DMS 273 treated with DMSO at 0.1 percent for 48 hours (cell line): ENCODE results near the gene GPC5.
"Not testable (repeated sequence)": the region's sequence is repeated elsewhere in the genome, so short reads cannot be mapped to it uniquely, and the experiment has no call there.

ENCODE experiments used
- DNase-seq: peaks from one replicate; lab custom pipeline; 2025; lab: John Stamatoyannopoulos, UW

Gene GPC5

DNA sequence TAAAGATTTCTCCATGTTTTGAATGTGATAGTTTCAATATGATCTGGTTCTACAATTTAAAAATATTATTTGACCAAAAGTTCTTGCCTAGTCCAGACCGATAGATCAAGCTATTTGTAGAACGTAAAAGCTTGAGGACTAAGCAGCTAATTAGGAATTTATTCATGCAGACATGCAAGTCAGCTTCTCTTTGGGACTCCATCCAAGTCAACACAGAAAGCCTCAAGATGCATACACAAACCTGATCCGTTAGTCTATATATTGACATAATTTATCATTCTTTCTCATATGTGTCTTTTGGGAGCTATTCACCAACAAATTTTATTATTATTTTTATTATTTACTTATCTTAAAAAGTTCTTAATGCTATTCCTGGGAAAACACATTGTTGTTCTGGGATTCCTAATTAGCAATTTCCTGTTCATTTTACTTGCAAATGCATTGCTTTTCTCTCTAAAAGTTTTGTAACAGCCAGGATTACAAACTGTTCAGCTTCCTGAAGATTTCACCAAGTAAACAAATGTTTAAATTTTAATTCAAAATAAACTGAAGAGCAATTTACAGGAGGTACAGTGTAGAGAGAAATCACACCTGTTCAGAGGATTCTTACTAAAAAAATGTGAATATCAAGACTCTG lies 375.3 kb downstream of the GPC5 start:
- no peak for DNase-seq

DNA sequence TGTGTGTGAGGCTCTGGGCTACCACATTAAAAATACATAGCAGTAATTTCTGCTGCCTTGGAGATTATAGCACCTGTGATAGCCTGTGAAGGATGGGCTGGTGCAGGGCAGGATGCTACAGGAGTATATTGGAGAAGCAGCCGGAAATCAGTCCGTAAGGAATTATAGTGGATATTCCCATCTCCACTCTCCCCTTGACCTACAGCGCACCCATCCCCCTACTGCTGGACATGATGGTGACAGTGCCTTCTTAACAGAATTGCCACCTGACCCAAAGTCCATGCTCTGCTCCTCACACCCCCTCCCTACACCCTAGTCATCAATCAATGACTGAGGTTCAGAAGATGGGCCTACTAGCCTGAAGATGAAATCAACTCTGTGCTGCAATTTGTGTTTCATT lies 376.0 kb downstream of the GPC5 start:
- no peak for DNase-seq

DNA sequence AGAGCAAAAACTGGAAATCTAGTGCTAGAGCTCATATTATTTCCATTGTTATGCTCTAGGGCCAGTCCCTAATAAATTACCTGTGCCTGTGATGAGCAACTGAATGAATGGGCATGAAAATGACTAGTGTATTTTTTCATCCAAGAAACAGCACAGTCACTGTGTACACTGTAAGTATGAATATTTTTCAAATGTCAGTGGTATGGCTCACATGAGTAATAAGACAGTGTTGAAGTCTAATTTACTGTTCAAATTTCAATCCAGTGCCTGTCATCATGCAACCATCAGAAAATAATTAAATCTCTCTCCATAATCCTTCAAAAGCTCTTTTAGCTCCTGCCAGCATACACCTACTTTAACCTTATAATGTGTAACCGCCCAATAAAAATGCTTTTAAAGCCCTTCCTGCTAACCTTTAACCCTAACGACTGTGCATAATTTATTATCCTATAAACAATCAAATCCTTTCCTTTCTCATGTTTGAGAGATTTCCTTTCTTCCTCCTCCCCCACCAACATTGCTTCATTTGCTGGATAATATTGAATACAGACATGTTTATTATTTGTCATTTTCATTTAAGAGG lies 378.3 kb downstream of the GPC5 start:
- no peak for DNase-seq

DNA sequence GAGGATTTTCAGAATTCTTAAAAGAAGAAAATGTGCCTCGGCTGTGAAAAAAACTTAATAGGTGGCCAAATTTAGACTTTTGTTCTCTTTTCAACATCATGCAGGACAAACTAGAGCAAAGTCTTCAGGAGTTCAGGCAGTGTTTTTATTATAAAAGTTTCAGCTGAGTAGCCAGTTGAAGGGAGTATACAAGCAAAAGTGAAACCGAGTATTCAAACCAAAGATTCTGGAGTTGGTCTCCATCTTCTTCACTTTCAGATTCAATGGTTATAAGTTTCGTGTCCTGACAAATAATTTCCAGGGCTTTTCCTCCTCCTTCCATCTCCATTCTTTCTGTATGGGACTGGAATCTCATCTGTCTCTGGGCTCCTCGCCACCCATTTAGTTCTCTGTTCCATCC lies 379.7 kb downstream of the GPC5 start:
- no peak for DNase-seq

DNA sequence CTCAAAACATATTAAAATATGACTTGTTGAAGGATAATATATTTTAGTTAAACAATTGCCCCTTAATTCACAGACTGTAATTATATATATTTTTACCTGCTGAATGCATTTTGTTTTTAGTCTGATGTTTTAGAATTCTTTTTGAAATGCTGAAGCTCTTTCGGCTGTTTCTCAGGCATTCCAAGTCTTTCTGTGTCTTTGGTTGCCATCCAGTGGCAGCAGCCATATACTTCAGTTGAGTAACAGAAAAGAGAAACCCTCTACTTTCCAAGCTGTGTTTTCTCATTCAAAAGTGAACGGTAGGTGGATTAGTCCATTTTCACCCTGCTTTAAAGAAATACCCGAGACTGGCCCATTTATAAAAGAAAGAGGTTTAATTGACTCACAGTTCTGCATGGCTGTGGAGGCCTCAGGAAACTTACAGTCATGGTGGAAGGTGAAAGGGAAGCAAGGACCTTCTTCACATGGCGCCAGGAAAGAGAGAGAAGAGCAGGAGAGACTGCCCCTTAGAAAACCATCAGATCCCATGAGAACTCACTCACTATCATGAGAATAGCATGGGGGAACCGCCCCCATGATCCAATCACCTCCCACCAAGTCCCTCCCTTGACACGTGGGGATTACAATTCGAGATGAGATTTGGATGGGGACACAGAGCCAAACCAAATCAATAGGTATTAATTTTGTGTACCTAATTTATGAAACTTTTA lies 383.7 kb downstream of the GPC5 start:
- not testable (repeated sequence) for DNase-seq

DNA sequence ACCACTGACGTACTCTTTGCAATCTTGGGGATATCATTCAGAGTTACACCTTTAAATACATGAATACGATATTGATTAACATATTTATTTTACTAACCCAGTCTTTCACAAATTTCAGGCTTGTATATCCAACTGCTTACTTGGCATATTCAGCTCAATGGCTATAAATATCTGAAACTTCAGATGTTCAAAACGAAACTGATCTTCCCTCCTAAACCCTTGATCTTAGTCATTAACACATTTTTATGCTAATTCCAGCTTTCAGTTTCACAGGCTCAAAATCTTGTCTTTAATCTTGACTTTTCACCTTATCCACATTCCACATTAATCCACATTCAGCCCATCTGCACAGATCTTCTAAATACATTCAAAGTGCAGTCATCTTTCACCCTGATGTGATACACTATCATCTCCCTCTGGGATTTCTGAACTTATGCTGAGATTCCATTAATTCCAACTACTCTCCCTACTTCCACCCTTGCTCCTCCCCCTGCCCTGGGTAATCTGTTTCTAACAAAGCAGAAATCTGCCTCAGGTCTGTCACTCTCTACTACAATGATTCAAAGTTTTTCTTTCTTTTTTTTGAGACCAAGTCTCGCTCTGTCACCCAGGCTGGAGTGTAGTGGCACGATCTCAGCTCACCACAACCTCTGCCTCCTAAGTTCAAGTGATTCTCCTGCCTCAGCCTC lies 387.2 kb downstream of the GPC5 start:
- DNase-seq = no peak

DNA sequence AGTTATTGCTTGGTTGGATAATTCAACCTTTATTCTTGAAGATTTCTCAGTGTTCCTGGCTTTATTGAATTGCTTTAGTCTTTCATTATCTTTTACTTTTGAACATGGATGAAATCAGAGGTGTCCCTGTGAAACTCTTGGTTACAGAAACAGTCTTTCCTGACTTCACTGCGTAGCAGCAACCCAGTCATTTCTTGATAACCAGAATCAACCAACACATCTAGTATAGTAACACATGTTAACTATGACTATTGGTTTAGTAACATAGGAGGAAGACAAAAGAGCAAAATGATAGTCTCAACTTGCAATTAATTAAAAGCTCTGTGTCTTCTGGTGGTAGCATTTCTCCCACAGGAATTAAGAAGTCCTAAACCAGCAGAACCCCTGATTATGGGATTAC lies 393.6 kb downstream of the GPC5 start:
- DNase-seq = no peak

DNA sequence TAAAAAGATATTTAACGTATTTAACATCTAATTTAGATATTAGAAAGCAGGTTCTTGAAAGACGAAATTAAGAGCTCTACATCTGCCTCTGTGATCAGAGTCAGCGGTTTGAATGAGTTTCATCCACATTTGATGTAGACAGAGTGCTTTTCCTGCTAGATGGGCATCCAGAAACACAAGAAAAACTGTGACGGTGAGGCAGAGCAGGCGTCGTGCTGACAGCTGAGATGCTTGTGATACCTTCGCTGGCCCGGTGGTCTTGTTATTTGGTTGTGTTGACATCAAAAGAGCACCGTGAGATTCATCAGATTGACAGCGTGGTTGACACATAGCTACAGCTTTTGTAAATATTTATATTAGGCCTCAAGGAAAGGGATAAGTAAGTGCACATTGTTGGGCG lies 399.1 kb downstream of the GPC5 start:
- DNase-seq = no peak

DNA sequence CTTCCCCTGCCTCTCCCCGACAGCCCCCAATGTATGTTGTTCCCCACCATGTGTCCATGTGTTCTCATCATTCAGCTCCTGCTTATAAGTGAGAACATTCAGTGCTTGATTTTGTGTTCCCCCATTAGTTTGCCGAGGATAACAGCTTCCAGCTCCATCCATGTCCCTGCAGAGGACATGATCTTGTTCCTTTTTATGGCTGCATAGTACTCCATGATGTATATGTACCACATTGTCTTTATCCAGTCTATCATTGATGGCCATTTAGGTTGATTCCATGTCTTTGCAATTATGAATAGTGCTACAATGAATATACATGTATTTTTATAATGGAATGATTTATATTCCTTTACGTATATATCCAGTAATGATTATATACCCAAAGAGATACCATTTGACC lies 399.9 kb downstream of the GPC5 start:
- not testable (repeated sequence) for DNase-seq

DNA sequence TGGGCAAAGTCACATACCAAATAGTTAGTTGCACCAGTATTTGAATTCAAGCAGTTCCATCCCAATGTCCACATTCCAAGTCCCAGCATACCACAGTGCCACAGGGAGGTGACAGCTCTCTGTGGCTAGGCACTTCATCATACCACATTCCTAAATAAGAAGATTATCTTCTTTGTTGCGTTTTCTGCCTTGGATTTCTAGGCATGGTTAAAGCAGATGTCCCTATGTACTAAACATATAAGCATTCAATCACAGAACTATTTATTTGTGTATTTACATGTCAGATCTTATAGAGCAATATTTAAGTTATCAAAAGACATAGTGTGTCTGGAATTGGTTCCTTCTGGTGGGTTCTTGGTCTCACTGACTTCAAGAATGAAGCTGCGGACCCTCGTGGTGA lies 403.4 kb downstream of the GPC5 start:
- DNase-seq = not testable (repeated sequence)

DNA sequence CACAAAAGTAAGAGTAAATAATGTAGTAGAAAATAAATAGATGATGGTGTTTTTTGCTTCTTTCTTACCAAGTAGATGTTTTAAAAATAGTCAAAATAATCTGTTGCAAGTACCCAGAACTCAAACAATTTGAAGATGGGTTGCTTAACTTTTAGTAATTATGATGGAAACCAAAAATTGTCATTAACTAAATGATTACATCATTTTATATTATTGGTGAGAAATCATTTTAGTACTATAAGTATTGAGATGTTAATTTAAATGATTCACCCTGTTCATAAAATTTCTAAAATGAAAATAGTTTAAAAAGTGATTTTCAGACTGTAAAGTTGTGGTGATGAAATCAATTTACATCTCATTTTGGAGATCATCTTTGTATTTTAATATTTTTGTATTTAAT lies 404.5 kb downstream of the GPC5 start:
- no peak for DNase-seq

DNA sequence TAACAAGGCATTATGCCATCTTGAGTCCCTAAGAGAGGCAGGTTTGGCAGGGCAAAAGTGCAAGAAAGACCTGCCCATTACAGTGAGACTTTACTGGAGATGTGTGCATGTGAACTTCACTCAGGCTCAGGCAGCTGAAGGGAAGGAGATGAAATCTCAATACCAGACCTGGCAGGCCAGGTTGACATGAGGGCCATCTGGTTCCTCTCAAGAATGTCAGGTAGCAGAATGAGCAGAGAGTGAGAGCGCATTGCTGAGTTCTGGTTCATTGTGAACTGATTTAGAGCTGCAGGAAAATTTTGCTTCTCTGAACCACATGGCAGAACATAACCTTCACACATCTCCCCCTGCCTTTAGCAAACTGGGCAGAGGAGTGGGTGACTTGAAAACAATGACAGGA lies 406.3 kb downstream of the GPC5 start:
- DNase-seq = no peak

DNA sequence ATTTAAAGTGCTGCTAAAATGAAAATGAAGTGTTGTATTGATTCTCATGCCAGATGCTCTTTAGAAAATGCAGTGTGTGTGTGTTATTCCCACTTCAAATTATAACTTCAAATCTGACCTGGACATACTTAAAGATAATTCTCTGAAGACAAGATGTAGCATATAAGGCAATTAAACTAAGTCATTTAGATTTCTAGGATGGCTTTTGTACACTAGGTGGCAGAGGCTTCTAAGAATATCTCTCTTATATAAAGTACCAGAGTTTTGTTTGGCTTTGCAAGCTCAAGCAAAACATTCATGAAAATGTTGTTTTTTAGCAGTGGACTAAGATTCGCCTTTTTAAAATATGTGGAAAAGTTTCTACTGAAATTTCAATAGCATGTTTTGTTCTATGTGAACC lies 407.2 kb downstream of the GPC5 start:
- no peak for DNase-seq

DNA sequence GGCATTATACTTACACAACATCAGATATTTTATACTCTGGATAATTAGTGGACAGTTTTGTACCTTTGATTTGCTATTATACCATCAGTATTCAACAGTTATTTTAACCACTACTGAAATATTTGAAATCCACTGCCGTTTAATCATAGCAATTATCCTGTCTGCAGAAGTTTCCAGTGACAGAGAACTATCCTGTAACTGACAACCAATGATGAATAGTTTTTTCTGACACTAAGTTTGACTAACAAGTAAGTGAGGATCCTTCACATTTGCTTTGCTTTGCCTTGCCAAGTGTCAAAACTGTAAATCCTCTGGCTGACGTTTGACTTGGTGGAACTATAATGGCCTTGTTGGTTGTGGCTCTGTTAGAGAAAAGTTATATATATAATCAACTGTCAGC lies 410.7 kb downstream of the GPC5 start:
- DNase-seq = no peak

DNA sequence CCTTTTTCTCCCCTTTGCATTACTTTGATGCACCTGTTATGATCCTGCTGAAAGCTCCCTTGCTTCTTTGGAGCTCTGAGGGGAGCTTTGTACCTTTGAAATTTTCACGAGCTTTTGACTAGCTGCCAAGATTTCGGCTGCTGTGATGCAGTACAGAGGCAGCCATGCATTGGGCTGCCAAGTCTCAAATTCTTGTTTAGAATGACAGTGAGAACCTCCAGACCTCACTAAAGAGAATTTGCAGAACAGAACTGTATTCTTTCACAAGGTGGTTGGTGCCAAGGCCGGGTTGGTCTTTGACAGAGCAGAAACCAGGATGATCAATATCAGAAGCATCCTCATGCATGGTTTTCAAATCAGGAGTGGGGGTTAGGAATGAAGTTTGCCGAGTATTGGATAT lies 414.8 kb downstream of the GPC5 start:
- DNase-seq = no peak

DNA sequence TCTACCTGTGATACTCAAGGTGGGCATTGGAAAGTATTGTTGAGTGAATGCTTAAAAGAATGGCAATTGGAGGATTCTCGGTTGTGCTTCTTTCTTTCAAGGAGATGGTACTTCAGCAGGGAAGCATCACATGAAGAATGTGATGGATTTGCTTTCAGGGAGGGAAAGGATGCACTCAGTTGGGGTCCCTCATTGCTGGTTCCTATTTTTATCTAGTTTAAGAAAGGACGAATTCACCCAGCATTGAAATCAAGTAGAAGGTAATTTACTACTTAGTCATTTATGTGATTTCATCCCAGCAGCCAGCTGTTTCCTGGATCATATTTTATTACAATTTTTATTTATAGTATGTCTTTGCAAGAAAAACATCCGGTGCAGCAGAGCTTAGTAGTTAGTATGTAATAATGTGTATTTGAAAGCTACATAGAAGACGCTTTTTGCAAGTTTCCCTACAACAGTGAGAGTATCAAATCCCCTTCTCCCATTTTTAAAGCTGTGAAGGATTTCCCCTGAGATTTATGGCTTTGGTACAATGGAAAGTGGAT lies 417.9 kb downstream of the GPC5 start:
- DNase-seq = no peak

DNA sequence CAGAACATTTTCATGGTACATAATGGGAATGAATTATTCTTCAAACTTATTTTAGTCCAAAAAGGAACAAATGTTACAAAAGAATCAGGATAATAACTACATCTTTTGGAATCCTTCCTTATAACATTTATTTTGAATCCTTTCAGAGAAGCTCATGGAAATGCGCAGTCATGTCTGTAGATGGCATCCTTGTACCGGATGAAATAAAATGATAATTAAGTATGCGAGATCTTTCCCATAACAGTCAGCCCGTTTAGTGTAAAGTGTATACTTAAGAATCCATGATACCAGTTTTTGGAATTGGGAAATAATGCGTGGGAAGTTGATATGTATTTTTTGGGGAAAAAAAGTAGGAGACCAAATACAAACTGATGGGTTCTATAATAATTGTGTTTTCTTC lies 418.8 kb downstream of the GPC5 start:
- peak; percentile 0 for DNase-seq

DNA sequence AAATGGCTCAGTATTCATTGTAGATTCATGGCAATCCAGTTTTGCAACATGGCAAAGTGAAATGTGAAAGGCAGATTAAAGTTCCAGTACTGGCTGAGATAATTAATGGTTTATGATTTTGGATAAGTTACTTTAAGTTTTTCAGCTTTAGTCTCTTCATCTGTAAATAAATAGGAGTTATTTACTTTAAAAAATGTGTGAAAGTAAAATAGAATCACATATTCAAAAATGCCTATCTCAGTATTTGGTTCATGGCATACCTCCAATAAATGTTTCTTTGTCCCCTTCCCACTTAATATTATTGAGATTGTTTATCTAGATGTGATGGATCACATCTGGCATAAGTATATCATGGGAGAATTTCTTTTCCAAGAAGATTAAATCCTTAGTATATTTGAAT lies 426.0 kb downstream of the GPC5 start:
- DNase-seq = no peak

DNA sequence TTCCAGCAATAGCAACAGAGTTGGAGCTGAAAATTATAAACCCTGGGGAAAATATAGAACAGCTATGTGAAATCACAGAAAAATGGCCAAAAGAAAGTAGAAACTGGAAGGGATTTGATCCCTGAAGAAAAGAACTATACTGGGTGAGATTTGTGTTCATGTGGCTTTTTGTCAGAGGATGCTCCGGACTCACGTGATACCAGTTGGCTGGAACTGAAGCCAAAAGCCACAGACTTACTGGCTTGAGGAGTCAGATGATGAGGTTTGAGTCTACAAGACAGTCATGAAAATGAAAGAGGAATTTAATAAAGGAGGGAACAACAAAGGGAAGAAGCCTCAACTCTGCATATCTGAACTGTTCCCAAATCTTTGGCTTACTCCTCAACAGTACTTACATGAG lies 427.1 kb downstream of the GPC5 start:
- no peak for DNase-seq

DNA sequence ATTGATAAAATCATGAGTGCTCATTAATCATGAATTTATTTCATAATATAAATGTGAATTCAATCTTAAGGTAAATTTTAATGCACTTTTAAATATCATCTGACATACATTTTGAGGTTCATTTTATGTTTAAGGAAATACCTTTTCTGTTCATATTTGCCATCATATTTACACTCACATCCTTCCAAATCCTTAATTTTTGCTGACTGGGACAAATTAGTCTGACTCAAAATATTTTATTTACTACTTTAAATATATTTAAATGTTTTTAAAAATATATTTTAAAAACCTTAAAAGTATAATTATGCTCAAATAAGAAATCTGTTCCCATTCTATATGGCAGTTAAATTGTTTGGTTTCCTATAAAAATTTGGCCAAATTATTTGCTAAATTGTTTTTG lies 438.1 kb downstream of the GPC5 start:
- no peak for DNase-seq

DNA sequence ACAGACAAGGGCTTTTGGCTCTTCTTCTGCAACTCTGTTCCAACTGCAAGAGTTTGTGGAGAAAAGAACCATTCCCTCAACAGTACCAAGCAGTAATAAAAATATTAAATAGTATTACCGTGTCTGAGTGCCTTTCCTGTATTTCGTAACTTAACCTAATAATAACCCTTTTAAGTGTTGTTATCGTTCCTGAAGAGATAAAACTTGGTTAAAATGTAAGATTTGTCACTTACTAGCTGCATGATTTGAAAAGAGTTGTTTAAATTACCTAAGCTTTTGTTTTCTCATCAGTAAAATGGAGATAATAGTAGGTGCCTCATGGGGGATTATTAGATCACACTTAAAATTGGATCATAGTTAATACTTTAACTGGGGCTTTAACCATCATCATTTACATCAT lies 447.2 kb downstream of the GPC5 start:
- DNase-seq = no peak

DNA sequence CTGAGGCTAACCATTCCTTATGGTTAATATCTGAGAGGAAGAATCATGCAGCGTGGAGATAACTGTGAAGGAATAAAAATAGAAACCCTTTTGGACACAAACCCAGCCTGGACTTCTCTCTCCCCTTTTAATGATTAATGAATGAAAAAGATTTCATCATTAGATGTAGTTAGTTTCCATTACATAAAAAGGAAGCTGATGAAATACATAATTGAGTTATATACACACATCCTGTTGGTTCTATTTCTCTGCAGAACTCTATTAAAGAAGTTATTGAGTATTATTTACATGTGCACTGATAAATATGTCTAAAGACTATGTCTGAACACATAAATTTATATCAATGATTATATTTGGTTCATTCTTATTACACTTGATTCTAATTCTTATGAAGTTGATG lies 465.3 kb downstream of the GPC5 start:
- DNase-seq = no peak

DNA sequence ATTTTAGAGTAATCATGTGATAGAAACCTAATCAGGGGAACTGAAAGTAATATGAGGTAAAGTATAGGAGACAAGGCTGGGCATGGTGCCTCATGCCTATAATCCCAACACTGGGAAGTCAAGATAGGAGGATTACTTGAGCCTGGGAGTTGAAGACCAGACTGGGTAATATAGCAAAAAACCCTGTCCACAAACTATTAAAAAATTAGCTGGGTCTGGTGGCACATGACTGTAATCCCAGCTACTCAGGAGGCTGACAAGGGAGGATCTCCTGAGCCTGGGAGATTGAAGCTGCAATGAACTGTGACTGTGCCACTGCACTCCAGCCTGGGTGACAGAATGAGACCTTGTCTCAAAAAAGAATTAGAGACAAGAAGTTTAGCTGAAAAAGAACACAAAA lies 469.9 kb downstream of the GPC5 start:
- no peak for DNase-seq
